Activated T-cell treated with anti-CD3 and anti-CD28 coated beads, Interleukin-2, amount 50 U/mL, for 48 hours (primary cell): ENCODE data around the gene PRPSAP1.
A peak's percentile ranks its signal among the peaks of the same experiment; 100 is the strongest.
"Not testable (repeated sequence)": the region's sequence is repeated elsewhere in the genome, so short reads cannot be mapped to it uniquely, and the experiment has no call there.

ENCODE experiments used
- DNase-seq, 2 experiments: peaks; one replicate each; pipeline ENCODE4 v3.0.0-alpha.2; 2020

The PRPSAP1 gene

GRCh38 chr17:76359776-76360175, 6.1 kb upstream of the PRPSAP1 start:
- not testable (repeated sequence) for DNase-seq

- DNase-seq, result no peak
These were observed 5.7 kb upstream of the PRPSAP1 start for GRCh38 chr17:76359375-76359774.

GRCh38 chr17:76357597-76358158, 4.0 kb upstream of the PRPSAP1 start:
- no peak for DNase-seq

GRCh38 chr17:76356803-76357456, 3.2 kb upstream of the PRPSAP1 start:
- no peak for DNase-seq

GRCh38 chr17:76354747-76355310, 1.1 kb upstream of the PRPSAP1 start:
- peak; percentile 25 to 27 for DNase-seq

- no peak for DNase-seq
These were observed 607 bp upstream of the PRPSAP1 start for GRCh38 chr17:76354317-76354729.

GRCh38 chr17:76353004-76353598, 615 bp downstream of the PRPSAP1 start:
- peak in 1 of 2 experiments; percentile 43 for DNase-seq

GRCh38 chr17:76351526-76352071, 2.1 kb downstream of the PRPSAP1 start:
- DNase-seq, result no peak

GRCh38 chr17:76350463-76350862, 3.3 kb downstream of the PRPSAP1 start:
- no peak for DNase-seq

- not testable (repeated sequence) for DNase-seq
These were observed 6.8 kb downstream of the PRPSAP1 start for GRCh38 chr17:76346936-76347335.

- DNase-seq, result no peak
These were observed 8.2 kb downstream of the PRPSAP1 start for GRCh38 chr17:76345377-76345974.

GRCh38 chr17:76343106-76343505, 10.6 kb downstream of the PRPSAP1 start:
- no peak for DNase-seq

GRCh38 chr17:76341301-76341700, 12.4 kb downstream of the PRPSAP1 start:
- no peak for DNase-seq

- no peak for DNase-seq
These were observed 16.3 kb downstream of the PRPSAP1 start for GRCh38 chr17:76337413-76337777.

GRCh38 chr17:76336756-76337412, 16.8 kb downstream of the PRPSAP1 start:
- DNase-seq, result no peak

GRCh38 chr17:76335716-76336381, 17.9 kb downstream of the PRPSAP1 start:
- DNase-seq, result no peak

GRCh38 chr17:76333673-76334505, 19.8 kb downstream of the PRPSAP1 start:
- no peak for DNase-seq

- DNase-seq, result no peak
These were observed 22.6 kb downstream of the PRPSAP1 start for GRCh38 chr17:76331083-76331482.

- no peak for DNase-seq
These were observed 24.1 kb downstream of the PRPSAP1 start for GRCh38 chr17:76329664-76330063.

GRCh38 chr17:76327696-76328095, 26.0 kb downstream of the PRPSAP1 start:
- DNase-seq, result no peak

GRCh38 chr17:76326306-76326705, 27.4 kb downstream of the PRPSAP1 start:
- DNase-seq, result no peak
